ENCODE results near the gene CNIH2.

- TF ChIP-seq MAX (CRISPR knock-in tag; IDR thresholded peaks at IDR 0.05) = no peak
- TF ChIP-seq CTCF (IDR thresholded peaks at IDR 0.05) = no peak
- TF ChIP-seq JUN (CRISPR knock-in tag; IDR thresholded peaks at IDR 0.05) = no peak
- TF ChIP-seq PREB (CRISPR knock-in tag; IDR thresholded peaks at IDR 0.05; ENCODE audit: borderline replicate concordance) = no peak
- TF ChIP-seq ZNF416 (CRISPR knock-in tag; IDR thresholded peaks at IDR 0.05) = no peak
- no peak for TF ChIP-seq JAZF1 (CRISPR knock-in tag; IDR thresholded peaks at IDR 0.05)
- no peak for TF ChIP-seq ZNF396 (CRISPR knock-in tag; IDR thresholded peaks at IDR 0.05; ENCODE audit: borderline replicate concordance)
- TF ChIP-seq CDX4 (CRISPR knock-in tag; IDR thresholded peaks at IDR 0.05; ENCODE audit: borderline replicate concordance) = no peak
- TF ChIP-seq PRDM15 (CRISPR knock-in tag; IDR thresholded peaks at IDR 0.05) = no peak
- no peak for TF ChIP-seq SP1 (CRISPR knock-in tag; conservative IDR thresholded peaks at IDR 0.05)
- no peak for TF ChIP-seq CREB1 (CRISPR knock-in tag; IDR thresholded peaks at IDR 0.05)
- TF ChIP-seq ATF3 (CRISPR knock-in tag; conservative IDR thresholded peaks at IDR 0.05) = no peak
- no peak for TF ChIP-seq USF2 (CRISPR knock-in tag; IDR thresholded peaks at IDR 0.05)
Measured at GRCh38 chr11:66326261-66327111, 48.5 kb downstream of the CNIH2 start.

Data from WTC11 (cell line).